Endometrium (tissue), 2 donors: Measurements from ENCODE around the gene EDRF1.

Experiments
- FAIRE-seq: peaks from 2 replicates; lab custom pipeline; 2012; peaks lifted over from hg19 to GRCh38; lab: Jason Lieb, UNC
- donor health status: control.
- donor health status: control.

Gene EDRF1

DNA sequence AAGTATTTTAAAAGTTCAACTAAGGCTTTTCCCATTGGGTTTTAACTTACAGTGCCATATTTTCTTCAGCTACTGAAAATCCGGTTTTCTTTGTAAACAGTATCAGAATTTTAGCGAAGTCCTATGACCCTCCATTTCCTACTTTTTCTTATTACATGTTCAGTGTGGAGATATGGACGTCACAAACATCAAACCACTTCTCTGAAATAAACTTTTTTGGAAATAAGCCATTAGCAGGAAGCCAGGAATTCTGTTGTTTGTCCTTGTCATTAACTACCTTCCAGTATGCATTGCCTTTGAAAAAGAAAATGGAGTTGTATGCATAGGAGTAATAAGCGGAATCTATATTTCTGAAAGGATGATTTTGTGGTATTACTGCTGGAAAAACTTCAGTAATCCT lies 47.0 kb downstream of the EDRF1 start:
- FAIRE-seq: no peak

DNA sequence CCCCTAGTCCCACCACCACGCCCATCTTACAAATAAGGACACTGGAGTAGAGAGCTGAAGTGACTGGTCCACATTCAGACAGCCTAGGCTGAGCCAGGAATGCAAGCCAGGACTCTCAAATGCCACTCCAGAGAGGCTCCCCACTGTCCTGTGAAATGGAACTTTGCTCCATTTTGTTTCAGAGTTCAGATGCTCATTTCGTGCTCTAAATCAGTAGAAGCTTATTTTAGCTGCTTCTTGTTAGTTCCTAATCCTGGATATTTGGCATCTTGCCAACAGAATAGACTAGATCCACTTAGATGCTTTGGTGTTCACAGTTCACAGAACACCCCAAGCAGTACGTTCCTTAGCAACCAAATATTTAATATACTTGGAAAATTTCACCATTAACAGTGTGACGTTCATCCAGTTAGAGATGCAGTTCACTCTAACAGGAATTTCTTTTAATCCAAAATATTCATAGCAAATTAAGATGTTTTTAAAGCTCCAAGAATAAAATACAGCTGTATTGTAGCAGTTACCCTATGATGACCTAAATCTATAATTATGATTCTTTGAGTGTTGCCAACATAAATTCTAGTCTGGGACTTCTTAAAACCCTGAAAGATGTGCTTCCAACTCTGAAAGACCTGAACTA lies 48.8 kb downstream of the EDRF1 start:
- FAIRE-seq: no peak

DNA sequence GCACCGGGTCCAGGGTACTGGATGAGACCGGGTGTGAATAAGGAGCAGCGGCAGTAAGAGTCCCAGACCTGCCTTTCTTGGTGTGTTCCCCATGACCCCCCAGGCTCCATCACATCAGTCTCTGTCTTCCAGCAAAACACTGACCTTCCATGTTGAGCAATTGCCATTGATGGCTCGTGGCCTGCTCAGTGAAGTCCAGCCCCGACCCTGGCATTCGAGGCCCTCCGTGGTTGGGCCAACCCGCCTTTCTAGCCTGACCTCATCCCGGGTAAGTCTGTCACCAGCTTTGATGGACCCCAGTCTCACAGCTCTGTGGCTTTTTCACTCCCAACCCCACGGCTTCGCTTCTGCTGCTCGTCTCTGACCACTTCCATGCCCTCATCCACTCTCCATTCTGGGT lies 49.7 kb downstream of the EDRF1 start:
- FAIRE-seq: no peak

DNA sequence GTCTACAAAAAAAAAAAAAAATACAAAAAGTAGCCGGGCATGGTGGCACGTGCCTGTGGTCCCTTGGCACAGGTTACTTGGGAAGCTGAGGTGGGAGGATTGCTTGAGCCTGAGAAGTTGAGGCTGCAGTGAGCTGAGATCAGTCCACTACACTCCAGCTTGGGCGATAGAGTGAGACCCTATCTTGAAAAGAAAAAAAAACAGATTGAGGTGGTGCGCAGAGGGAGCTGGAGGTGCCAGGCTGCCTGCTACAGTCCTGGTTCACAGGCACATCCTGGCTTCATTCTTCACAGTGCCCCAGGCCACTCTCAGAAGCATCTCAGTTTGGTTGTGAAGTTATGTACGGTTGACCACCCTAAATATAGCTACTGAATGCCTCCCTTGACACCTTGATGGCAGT lies 51.3 kb downstream of the EDRF1 start:
- FAIRE-seq: no peak

DNA sequence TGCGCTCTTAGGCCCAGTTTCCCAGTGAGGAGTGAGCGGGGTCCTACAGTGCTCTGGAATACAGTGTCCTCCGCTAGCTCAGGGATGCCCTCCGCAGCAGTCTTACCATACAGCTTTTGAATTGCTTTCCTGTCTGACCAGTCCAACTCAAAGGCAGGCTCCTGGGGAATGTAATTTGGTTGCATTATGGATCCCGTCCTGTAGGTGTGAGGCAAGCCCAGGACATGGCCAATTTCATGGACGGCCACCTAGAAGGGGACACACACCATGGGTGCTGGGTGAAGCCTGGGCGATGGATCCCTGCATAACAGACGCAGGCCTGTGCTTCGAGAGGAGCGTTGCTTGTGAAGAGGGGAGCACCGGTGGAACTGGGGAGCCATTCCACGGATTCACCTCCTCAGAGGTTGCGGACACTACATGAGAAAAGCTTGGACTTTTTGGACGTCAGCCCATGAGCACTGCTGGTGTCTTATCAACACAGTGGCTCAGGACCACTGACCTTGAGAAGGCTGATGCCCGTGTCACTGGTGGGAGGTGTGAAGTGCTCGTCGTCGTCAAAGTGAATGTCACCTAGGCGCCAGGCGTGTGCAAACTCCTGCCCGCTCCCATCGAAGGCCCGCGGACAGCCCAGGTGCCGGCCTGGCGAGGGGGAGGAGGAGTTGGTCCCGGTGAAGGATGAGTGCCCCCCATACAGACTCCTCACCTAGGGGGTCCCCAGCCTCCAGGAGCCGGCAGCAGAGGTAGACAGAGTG lies 52.8 kb downstream of the EDRF1 start:
- no peak for FAIRE-seq

DNA sequence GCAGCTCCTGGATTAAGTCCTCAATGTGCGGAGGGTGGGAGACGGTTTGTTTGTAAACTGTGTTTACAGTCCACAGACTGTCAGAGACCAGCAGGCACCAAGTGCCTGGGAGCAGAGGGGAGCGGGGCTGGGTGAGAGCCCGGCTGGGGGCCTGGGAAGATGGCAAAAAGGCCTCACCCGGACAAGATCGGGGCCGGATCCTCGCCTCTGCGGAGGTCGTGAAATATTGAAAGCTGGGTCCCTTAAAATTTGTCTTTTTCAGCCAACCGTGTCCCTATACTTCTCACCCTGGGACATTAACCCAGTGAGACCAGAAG lies 53.3 kb downstream of the EDRF1 start:
- no peak for FAIRE-seq

DNA sequence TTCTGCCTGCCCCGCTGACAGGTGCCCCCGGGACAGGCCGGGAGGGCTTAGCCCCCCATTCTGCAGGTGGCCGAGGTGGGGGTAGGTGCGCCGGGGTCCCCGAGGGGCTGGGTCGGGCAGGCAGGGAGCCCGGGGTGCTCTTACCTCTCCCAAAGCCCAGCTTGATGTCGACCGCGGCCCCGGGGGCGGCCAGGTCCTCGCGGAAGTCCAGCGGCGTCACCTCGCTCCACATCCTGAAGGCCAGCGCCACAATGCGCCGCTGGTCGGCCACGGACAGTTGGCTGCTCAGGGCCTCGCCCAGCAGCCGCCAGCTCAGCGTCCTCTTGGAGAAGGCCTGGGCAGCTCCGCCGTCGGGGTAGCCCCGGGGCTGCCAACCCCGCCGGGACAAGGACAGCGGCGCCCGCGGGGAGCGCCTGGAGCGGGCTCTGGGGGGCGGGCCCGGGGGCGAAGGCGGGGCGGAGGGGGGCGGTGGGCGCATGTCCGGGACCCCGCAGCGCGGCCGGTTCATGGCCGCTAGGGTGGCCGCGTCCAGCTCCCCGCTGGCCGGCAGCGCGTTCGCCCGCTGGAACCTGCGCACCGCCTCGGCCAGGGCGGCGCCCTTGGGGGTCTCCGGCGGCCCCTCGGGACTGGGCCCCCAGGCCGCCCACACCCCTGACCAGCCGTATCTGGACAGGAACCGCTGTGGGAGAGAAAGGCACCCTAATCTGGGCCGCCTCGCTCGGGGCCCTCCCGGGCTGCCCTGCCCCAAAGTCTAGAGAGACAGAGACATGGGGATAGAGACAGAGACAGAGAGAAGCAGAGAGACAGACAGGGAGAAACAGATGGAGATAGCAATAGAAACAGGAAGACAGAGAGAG lies 54.4 kb downstream of the EDRF1 start:
- FAIRE-seq: no peak

DNA sequence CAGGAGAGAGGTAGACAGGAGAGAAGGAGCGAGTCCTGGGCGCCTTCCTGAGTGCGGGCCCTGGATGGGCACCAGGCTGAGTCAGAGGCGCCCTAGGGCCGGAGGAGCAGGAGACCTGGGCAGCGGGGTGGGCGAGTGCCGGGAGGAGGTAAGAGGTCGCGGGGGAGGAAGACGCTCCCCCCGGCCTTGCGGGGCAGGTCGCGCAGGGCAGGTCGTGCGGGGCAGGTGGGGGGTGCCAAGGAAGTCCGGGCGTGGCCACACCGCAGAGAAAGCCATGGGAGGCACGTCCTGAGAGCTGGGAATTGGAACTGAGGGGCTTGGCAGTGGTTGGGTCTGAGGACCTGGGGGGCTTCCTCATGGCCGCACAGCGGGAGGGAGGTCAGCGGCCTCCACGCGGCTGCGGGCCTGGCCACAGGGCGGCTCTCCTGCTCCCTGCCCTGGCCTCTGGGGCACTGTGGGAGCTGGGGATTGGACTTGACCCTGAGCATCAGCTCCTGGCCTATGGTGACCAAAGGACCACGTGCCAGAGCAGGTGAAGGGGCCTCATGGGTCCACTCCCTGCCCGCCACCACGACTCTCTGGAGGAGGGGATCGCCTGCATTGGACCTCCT lies 55.2 kb downstream of the EDRF1 start:
- no peak for FAIRE-seq

DNA sequence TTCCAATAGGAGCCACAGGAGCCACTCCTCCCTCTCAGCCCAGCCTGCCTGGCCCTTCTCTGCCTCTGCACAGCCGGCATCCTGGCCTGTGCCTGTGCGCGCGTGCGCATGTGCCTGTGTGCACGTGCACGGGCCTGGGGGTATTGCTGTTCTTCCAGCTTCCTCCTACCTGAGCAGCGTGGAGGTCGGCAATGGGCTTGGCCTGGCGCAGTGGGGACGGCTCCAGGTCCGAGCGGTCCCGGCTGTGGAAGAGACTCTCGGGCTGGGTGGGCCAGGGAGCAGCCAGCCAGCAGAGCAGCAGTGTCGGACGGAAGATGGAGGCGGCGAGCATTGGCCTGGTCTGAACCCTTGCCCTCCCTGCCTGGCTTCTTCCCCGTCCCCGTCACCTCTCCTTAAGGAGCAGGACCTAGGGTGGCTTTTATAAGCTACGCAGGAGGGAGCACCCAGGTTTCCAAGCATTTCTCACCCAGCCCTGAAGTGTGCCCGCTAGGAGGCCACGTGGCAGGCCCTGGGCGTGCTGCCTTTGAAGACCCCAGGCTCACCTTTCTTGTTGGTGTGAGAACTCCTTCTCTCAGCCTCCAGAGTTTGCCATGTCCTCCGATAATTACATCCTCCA lies 56.1 kb downstream of the EDRF1 start, which contains the start of gene MMP21:
MMP21 (minus strand) TSS at position 331 of the 616 bp plus-strand sequence; CDS start at position 331, 0 bp downstream.
- FAIRE-seq: no peak

DNA sequence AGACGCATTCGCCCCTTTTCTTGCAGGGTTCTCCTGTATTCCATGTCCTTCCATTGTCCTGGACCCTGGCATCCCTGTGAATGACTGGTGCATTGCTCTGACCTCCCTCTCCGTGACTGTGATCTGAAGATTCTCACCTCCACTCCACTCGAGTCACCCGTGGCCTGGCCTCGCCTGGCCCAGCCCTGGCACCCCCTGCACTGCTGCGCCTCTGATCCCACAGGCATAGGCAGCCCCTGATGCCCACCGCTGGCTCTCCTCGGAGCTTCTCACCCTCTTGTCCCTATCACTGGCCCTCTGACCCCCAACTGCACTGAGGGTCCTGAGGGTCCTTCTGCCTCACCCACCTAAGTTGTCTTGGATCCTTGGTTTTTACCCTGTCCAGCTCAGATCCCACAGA lies 58.3 kb downstream of the EDRF1 start:
- FAIRE-seq: no peak

DNA sequence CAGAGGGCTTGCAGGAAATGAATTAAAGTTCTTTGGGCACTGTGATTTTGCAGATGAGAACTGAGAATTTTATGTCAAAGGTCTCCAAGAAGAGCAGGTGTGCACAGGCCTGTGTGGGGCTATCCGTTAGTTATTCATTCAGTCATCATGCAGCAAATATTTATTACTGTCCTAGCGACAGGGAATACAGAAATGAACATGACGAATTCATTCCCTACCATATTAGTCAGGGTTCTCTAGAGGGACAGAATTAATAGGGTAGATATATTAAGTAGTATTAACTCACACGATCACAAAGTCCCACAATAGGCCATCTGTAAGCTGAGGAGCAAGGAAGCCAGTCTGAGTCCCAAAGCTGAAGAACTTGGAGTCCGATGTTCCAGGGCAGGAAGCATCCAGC lies 59.0 kb downstream of the EDRF1 start:
- no peak for FAIRE-seq

DNA sequence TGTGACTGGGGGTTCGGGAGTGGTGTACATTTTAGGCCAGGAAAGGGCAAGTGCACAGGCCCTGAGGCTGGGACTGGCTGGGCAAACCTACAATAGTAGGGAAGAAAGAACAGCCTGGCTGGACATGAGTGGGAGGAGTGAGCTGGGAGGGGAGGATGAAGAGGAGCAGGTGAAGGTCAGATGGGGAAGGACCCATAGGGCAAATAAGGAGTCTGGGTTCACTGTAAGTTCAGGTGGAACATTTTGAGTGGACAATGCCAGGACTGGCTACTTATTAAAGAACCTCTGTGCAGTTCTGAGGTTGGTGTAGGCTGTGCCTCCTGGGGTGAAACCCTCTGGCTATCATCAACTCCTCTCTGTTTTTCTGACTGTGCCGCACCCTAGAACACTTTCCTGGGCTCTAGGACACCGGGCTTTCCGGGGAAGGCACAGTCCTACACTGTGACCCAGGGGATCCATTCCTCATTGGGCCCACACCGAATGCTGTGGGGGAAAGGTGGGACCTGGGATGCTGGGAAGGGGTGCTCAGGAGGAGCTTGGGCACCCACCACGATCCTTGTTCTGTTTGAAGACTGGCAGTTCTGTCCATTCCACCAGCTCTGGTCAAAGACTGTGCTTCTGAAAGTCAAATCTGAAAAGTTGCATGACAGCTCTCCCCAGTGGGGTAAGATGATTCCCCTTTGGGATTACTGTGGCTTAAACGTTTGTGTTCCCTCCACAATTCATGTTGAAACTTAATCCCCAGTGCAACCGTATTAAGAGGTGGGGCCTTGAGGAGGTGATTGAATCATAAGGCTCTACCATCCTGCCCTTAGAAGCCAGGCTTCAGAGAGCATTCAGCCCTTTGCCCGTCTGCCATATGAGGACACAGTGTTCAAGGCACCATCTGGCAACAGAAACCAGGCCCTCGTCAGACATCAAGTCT lies 60.2 kb downstream of the EDRF1 start:
- FAIRE-seq: no peak

DNA sequence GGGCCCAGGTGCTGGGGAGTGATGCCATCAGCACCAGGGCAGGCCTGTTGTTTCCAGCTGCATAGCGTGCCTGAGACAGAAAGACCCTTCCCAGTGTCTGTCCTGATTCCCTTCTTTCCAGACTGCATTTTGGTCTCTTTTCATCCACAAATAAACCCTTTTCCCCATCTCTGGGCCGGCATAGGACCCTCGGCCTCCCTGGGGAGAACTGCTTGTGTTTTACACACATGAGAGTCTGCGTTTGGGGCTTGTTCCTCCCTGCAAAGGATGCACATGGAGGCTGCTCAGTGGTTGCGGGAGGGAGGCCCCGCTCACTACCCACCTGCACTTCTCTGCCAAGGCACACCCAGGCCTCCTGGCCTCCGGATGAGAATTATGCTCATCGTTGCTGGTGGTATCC lies 61.9 kb downstream of the EDRF1 start:
- FAIRE-seq: no peak

DNA sequence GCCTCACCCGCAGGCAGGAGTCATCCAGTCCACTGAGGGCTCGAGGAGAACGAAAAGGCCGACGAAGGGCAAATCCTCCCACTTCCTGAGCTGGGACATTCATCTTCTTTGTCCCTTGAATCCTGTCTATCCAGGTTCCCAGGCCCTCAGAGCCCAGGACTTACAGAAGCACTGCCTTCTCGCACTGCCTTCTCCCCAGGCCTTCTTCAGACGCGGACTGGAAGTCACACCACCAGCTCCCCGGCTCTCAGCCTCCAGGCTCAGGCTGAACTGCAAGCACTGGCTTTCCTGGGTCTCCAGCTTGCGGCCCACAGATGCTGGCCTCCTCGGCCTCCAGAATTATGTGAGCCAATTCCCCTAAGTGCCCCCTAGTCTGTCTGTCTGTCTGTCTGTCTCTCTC lies 62.5 kb downstream of the EDRF1 start:
- FAIRE-seq: no peak

DNA sequence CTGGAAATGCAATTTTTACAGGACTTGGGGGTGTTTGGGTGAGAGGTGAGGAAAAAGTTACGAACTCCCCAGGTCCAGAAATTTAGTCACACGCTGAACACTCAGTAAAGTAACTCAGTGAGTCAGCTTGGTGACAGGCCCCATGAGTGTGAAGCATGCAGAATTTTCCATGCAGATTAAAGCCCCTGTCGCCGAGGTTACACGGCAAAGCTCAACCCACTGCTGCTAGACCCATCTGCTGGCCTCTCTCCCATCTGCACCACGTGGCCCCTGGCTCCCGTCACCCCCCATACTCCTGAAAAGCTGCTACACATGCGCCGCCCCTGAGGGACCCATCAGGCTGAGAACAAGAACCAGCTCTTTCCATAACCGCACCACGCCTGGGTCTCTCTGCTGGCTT lies 63.1 kb downstream of the EDRF1 start:
- FAIRE-seq: no peak

DNA sequence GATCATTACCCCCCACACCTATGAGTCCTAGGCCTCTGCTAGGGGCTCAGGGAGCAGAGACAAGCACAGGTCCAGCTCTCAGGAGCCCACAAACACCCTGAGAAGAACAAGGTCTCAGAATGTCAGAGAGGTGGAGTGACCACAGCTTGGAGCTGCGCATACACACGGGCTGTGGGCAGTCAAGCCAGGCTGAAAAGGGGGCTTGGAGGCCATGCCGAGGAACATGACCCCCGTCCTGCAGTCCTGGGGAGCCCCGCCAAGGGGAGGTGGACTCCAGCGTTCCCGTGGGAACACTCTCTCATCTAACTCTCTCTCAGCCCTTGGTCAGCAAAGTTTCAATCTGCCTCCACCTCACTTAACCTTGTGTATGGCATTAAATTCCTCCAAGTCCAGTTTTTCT lies 63.9 kb downstream of the EDRF1 start:
- FAIRE-seq: no peak

DNA sequence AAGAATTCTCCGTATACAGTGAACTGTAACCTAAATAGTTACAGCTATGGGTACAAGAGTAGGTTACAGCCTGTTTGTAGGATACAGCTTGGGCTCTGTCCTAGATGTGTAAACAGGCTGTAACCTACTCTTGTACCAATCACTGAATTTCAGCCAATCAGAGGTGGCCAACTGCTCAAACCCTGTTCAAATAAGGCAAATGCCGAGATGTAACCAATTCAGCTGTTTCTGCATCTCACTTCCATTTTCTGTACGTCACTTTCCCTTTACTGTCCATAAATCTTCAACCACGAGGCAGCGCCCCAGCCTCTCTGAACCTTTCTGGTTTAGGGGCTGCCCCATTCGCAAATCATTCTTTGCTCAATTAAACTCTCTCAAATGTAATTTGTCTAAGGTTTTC lies 64.4 kb downstream of the EDRF1 start:
- no peak for FAIRE-seq

DNA sequence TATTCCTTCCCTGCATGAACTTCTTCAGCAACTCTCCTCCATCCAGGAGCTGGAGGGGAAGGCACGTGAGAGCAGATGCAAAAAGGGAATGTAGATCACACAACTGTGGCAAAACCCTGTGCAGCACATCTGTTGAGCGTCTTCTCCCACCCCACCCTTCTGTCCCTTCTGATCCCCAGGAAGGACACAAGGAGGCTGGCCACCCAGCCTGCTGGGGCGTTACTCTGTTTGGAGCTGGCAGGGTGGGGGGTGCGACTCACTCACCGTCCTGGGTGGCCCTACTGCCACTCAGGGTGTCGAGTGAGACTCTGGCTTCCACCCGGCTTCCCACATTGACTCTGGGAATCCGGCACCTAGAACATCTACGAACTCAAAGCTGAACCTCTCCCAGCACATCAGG lies 66.3 kb downstream of the EDRF1 start:
- FAIRE-seq: no peak

DNA sequence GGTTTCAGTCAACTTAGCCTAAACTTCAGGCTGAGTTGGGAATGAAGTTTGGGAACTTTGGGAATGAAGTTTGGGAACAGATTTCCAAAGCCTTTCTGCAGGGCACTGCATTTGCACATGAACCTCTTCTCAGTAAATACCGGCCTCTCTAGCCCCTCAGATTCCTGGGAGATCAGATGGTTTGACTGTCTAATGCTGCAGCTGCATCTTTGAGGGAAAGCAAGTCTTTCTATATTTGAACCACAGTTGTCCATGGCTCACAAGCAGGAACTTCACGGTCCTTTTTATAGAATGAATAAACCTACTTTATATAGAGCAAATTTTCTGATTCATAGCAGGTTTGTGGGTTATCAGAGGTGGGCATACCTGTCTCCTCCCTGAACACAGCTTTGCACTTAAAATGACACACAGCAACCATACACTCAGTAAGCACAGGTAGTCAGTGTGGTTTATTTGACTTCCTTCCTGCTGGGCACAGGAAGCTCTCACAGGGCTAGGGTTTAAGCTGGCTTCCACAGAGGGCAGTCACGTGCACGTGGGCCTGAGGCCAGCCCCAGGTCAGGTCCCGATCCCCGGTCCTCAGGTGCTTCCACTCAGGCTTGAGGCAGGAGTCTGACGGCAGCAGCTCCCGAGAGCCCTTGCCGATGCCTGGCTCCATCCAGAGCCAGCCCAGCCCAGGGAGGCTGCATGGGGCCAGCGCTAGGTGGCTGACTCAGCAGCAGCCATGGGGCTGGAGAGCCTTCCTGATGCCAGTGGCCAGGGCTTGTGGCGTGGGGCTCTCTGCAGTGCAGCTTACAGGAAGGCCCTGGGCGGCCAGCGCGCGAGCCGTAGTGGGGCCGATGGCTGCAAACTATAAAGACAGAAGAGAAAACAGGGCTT lies 68.9 kb downstream of the EDRF1 start:
- no peak for FAIRE-seq
